ENCODE measurements around the gene CTIF.

CTIF gene

GRCh38 chr18:48844271-48844670 lies 305.4 kb downstream of the CTIF start:
- no peak for TF ChIP-seq CTCF (IDR thresholded peaks at IDR 0.05; ENCODE audit: insufficient read depth, missing control alignments)
- DNase-seq (ENCODE audit: insufficient read length, low spot score) (no peak), FAIRE-seq (no peak)

DNA sequence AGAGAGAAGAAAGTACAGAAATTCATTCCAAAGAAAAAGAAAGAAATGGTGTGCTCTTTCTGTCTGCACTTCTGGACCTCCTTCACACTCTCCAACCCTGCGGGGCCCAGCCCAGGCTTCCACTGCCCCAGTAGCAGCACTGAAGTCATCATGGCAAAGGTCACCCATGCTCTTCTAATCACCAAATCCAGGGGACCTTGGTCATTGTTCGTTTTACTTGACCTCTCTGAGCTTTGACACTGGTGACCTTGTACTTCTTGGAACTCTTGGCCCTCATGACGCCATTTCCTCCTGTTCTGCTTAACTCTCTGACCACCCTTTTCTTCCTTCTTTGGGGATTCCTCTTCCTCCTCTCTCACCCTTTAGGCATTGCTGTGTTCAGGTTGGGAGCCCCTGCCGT lies 306.3 kb downstream of the CTIF start:
- DNase-seq (ENCODE audit: insufficient read length, low spot score): no peak
- TF ChIP-seq CTCF (IDR thresholded peaks at IDR 0.05; ENCODE audit: insufficient read depth, missing control alignments): no peak
- no peak for FAIRE-seq

GRCh38 chr18:48846423-48846932 lies 307.6 kb downstream of the CTIF start:
- no peak for TF ChIP-seq CTCF (IDR thresholded peaks at IDR 0.05; ENCODE audit: insufficient read depth, missing control alignments)
- FAIRE-seq (no peak), DNase-seq (ENCODE audit: insufficient read length, low spot score) (no peak)

DNA sequence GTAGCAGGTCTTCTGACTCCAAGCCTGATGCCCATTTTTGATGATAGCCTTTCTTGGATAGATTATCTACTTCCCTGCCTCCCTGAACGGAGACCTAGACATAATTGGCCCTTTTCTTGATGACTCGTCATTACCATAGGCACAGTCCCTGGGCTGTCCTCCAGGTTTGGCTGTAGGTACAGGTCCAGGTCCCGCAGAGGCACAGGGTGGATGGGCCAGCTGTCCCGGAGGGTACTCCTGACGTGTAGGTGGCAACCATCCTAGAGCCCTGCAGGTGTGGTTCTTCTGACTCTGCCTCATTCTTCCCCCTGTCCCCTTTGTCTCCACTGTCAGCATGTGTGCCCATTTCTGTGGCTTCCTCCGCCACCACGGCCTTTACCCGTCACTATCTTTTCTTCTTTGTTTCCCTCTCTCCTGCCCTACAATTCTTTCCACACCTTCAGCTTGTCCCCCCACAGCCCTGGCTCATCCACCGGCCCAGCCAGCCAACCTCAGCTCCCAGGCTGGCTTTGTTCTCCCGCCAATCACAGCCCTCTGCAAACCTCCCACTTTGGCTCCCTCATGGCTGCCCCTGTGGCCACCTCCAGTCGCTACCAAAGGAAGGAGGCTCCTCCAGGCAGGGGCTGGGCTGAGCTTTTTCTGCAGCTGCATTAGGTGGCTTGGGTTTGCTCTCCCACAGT lies 309.1 kb downstream of the CTIF start:
- FAIRE-seq (no peak), DNase-seq (ENCODE audit: insufficient read length, low spot score) (no peak)
- TF ChIP-seq CTCF (IDR thresholded peaks at IDR 0.05; ENCODE audit: insufficient read depth, missing control alignments): no peak

- no peak for TF ChIP-seq CTCF (IDR thresholded peaks at IDR 0.05; ENCODE audit: insufficient read depth, missing control alignments)
- no peak for DNase-seq (ENCODE audit: insufficient read length, low spot score)
- FAIRE-seq: no peak
Observed at GRCh38 chr18:48848641-48849143, 309.9 kb downstream of the CTIF start.

GRCh38 chr18:48850822-48851598 lies 312.2 kb downstream of the CTIF start:
- TF ChIP-seq CTCF (IDR thresholded peaks at IDR 0.05; ENCODE audit: insufficient read depth, missing control alignments): no peak
- FAIRE-seq: no peak
- no peak for DNase-seq (ENCODE audit: insufficient read length, low spot score)

GRCh38 chr18:48851599-48851960 lies 312.7 kb downstream of the CTIF start:
- FAIRE-seq: no peak
- no peak for TF ChIP-seq CTCF (IDR thresholded peaks at IDR 0.05; ENCODE audit: insufficient read depth, missing control alignments)
- DNase-seq (ENCODE audit: insufficient read length, low spot score): no peak
